ENCODE results near the gene CNN3. TPM values are rescaled to one million over a fixed set of nuclear protein-coding genes. Genes with fewer than 3 reads are reported as not detected.

CNN3 gene
- total RNA-seq, 2 donors from 2014 or later = 275 to 308 TPM

GRCh38 chr1:94953746-94954145 lies 26.8 kb upstream of the CNN3 start:
- Mint-ChIP-seq H3K36me3 (ENCODE audit: low read depth) (no peaks in the 10 kb centered on the region), H3K4me3 (no peak overlapping the region), H3K9me3 (no peaks in the 10 kb centered on the region), H3K27ac (no peak overlapping the region), H3K27me3 (ENCODE audit: insufficient read depth) (peaks cover 3% of the 10 kb centered on the region), H3K4me1 (peaks cover 30% of the 10 kb centered on the region)
- Histone ChIP-seq H3K4me1 (ENCODE audit: control insufficient read depth, insufficient read depth, low read length) (peaks cover 12% of the 10 kb centered on the region), H3K27ac (ENCODE audit: low read depth, low read length) (no peak overlapping the region), H3K27me3 (ENCODE audit: control insufficient read depth, insufficient read depth, low read length, poor library complexity, severe bottlenecking) (no peaks in the 10 kb centered on the region), H3K36me3 (ENCODE audit: control insufficient read depth, insufficient read depth, low read length) (no peaks in the 10 kb centered on the region), H3K9ac (ENCODE audit: extremely low read depth, low read length, poor library complexity, severe bottlenecking) (no peak overlapping the region), H3K4me3 (ENCODE audit: low read length) (no peak overlapping the region), H3K9me3 (ENCODE audit: control insufficient read depth, low read length) (peaks cover 4% of the 10 kb centered on the region)
- 91 to 95% methylated on average over 6 of the region's 6 CpGs for WGBS, 2 experiments (ENCODE audit: insufficient coverage in 1 of 2, insufficient read length in 1 of 2)
- TF ChIP-seq CTCF (conservative IDR thresholded peaks at IDR 0.05) = no peak
- no peak for DNase-seq

GRCh38 chr1:94953107-94953506 lies 26.2 kb upstream of the CNN3 start:
- H3K4me3 Mint-ChIP-seq = no peak overlapping the region
- H3K9ac ChIP-seq (ENCODE audit: extremely low read depth, low read length, poor library complexity, severe bottlenecking) = no peak overlapping the region
- no peaks in the 10 kb centered on the region for H3K27me3 ChIP-seq (ENCODE audit: control insufficient read depth, insufficient read depth, low read length, poor library complexity, severe bottlenecking)
- peaks cover 12% of the 10 kb centered on the region for H3K4me1 ChIP-seq (ENCODE audit: control insufficient read depth, insufficient read depth, low read length)
- TF ChIP-seq CTCF (conservative IDR thresholded peaks at IDR 0.05) = no peak
- H3K27me3 Mint-ChIP-seq (ENCODE audit: insufficient read depth) = peaks cover 3% of the 10 kb centered on the region
- peaks cover 2% of the 10 kb centered on the region for H3K9me3 Mint-ChIP-seq
- no peaks in the 10 kb centered on the region for H3K36me3 ChIP-seq (ENCODE audit: control insufficient read depth, insufficient read depth, low read length)
- H3K4me1 Mint-ChIP-seq = peaks cover 30% of the 10 kb centered on the region
- no peak overlapping the region for H3K27ac Mint-ChIP-seq
- no peak overlapping the region for H3K27ac ChIP-seq (ENCODE audit: low read depth, low read length)
- no peaks in the 10 kb centered on the region for H3K36me3 Mint-ChIP-seq (ENCODE audit: low read depth)
- no peak overlapping the region for H3K4me3 ChIP-seq (ENCODE audit: low read length)
- no peak for DNase-seq
- peaks cover 4% of the 10 kb centered on the region for H3K9me3 ChIP-seq (ENCODE audit: control insufficient read depth, low read length)

- H3K36me3 Mint-ChIP-seq (ENCODE audit: low read depth) = no peaks in the 10 kb centered on the region
- Histone ChIP-seq H3K4me1 (ENCODE audit: control insufficient read depth, insufficient read depth, low read length) (peaks cover 12% of the 10 kb centered on the region), H3K27me3 (ENCODE audit: control insufficient read depth, insufficient read depth, low read length, poor library complexity, severe bottlenecking) (no peaks in the 10 kb centered on the region), H3K9me3 (ENCODE audit: control insufficient read depth, low read length) (peaks cover 4% of the 10 kb centered on the region), H3K4me3 (ENCODE audit: low read length) (no peak overlapping the region), H3K9ac (ENCODE audit: extremely low read depth, low read length, poor library complexity, severe bottlenecking) (no peak overlapping the region), H3K27ac (ENCODE audit: low read depth, low read length) (no peak overlapping the region), H3K36me3 (ENCODE audit: control insufficient read depth, insufficient read depth, low read length) (no peaks in the 10 kb centered on the region)
- H3K4me1 Mint-ChIP-seq = peaks cover 30% of the 10 kb centered on the region
- DNase-seq = no peak
- no peak overlapping the region for H3K27ac Mint-ChIP-seq
- H3K9me3 Mint-ChIP-seq = peaks cover 2% of the 10 kb centered on the region
- H3K4me3 Mint-ChIP-seq = no peak overlapping the region
- WGBS, 2 experiments (ENCODE audit: insufficient coverage in 1 of 2, insufficient read length in 1 of 2) = 93 to 95% methylated on average over 5 of the region's 5 CpGs
- peaks cover 3% of the 10 kb centered on the region for H3K27me3 Mint-ChIP-seq (ENCODE audit: insufficient read depth)
- TF ChIP-seq CTCF (conservative IDR thresholded peaks at IDR 0.05) = no peak
Observed at GRCh38 chr1:94952539-94952938, 25.6 kb upstream of the CNN3 start.

Data from endodermal cell (in vitro differentiated cells).